RCC 7860 (cell line): ENCODE measurements around the gene C1QTNF1.
"Not testable (repeated sequence)": the region's sequence is repeated elsewhere in the genome, so short reads cannot be mapped to it uniquely, and the experiment has no call there.

Source experiments
- DNase-seq: peaks from one replicate; pipeline ENCODE4 v3.0.0-alpha.2; 2015; ENCODE audit warnings: low spot score
- FAIRE-seq: peaks from 2 replicates; lab custom pipeline; 2012; peaks lifted over from hg19 to GRCh38; lab: Jason Lieb, UNC

C1QTNF1 gene

GRCh38 chr17:79005063-79005861 is 18.7 kb upstream of the C1QTNF1 start:
- FAIRE-seq (no peak), DNase-seq (no peak)

GRCh38 chr17:79006046-79006445 is 17.9 kb upstream of the C1QTNF1 start:
- no peak for FAIRE-seq
- DNase-seq, result no peak

GRCh38 chr17:79006794-79007503 is 17.0 kb upstream of the C1QTNF1 start:
- DNase-seq (no peak), FAIRE-seq (no peak)

- DNase-seq (no peak), FAIRE-seq (no peak)
Measured at GRCh38 chr17:79007504-79008381, 16.2 kb upstream of the C1QTNF1 start.

DNA sequence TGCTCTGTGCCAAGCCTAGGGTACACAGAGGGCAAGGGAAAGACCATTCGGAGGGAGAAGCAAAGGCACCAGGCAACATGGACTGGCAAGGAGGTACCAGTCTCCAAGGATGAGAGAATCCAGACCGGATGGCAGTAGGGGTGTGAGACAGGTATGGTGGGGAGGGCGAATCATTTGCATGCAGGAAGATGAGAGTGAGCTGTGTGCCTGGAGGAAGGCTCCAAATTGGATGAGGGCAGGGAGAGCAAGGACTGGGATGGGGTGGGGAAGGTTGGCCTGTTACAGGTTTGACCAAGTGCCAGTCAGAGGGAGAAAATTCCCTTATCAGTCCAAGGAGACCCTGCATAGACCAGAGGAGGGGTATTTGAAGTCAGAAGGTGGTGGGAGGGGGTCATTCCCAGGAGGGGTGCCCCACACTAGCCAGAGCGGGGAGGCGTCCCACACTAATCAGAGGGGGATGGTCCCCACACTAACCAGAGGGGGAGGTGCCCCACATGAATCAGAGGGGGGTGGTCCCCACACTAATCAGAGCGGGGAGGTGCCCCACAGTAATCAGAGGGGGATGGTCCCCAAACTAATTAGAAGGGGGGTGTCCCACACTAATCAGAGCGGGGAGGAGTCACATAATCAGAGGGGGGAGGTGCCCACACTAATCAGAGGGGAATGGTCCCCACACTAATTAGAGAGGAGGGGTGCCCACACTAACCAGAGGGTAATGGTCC is 15.1 kb upstream of the C1QTNF1 start:
- DNase-seq, result no peak
- FAIRE-seq, result no peak

DNA sequence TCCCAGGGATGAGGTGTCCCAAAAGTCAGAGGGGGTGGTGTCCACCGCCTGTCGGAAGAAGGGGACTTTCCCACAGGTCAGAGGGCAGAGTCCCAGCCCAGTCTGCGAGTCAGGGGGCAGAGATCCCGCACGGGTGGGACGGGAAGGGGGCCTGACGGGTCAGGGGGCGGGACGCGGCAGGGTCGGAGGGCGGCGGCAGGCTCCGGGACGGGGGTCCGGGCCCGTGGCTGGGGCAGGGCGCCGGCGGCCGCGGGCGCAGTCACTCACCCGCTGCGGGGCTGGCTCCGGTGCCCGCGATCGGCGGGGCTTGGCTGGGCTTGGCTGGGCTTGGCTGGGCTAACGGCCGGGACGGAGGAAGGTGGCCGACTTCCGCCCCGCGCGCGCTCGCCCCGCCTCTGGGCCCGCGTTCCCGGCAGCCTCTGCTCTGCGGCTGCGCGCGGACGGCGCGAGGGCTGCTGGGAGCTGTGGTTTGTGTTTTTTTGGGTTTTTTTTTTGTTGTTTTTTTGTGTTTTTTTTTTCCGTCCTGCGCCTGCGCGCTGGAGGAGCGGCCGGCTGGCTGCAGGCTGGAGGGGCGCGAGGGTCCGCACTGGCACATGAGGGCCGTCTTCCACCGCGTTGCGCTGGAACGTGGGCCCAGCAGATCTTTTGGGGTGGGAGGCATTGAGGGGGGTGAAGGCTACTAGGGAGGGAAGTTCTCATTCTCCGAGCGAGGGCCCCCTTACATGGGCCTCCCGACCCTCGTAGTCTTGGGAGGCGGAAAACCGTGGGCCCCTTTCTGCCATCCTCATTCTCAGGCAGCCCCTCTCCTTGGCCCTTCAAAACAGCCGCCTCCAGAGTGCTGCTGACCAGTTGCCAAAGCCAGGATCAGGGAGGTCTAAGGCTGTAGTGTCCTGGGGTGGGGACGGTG is 14.3 kb upstream of the C1QTNF1 start, which contains the start of gene CANT1:
Gene CANT1 (minus strand): TSS at position 368 of the 907 bp plus-strand sequence. CDS start 12,142 bp downstream, outside the sequence.
- DNase-seq, result peak; percentile 49
- FAIRE-seq, result no peak

DNA sequence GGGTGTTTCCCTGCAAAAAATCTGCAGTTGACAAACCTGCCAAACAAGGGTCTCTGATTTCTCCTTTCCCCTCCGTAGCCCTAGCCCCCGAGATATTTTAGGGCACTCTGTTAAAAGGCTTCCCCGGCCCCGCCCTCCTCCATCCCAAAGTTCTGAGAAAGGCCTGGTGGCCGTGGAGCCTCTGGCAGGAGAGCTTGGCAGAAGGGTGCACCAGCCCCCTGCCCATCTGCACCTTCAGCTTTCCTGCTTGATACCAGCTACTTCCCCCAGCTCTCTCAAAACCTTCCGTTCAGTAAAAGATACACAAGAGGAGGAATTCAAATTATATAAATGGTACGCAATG is 13.7 kb upstream of the C1QTNF1 start:
- DNase-seq, result no peak
- FAIRE-seq, result no peak

DNA sequence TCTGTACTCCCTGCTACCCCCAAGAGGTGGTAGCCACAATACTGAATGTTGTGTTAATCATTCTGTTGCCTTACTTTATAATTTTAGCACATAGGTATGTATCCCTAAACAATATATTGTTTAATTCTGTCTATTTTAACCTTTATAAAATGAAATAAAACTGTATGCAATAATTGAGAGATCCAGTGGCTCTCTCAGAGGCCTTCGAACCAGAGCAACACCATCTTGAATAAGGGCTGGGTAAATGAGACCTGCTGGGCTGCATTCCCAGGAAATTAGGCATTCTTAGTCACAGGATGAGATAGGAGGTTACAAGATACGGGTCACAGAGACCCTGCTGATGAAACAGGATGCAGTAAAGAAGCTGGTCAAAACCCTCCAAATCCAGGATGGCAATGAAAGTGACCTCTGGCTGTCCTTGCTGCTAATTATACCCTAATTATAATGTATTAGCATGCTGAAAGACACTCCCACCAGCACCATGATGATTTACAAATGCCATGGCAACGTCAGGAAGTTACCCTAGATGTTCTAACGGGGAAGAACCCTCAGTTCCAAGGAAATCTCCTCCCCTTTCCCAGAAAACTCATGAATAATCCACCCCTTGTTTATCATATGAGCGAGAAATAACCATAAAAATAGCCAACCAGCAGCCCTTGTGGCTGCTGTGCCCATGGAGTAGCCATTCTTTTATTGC is 12.4 kb upstream of the C1QTNF1 start:
- peak; percentile 47 for DNase-seq

GRCh38 chr17:79012563-79013134 is 11.3 kb upstream of the C1QTNF1 start:
- FAIRE-seq (no peak), DNase-seq (no peak)

More for the DNA sequence above, 12.4 kb upstream of the C1QTNF1 start:
- FAIRE-seq, result no peak

- FAIRE-seq, result no peak
- DNase-seq, result no peak
Measured at GRCh38 chr17:79014158-79014758, 9.7 kb upstream of the C1QTNF1 start.

- DNase-seq (no peak), FAIRE-seq (no peak)
Measured at GRCh38 chr17:79017546-79018369, 6.2 kb upstream of the C1QTNF1 start.

GRCh38 chr17:79018370-79018695 is 5.6 kb upstream of the C1QTNF1 start:
- FAIRE-seq (no peak), DNase-seq (no peak)

DNA sequence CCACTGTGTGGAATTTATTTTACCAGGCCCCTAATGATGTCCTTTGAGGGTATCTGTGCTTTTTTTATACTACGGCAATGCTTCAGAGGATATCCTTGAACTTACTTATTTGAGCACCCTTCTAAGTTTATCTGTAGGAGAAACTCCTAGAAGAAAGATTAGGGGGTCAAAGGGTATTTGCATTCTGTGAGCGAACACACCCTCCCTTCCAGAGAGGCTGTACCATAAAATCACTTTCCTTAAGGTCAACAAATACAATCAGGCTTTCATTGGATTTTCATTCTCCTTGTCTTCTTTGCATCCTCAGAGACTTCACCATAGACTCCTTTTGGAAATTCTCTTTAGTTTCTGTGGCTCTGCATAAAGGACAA is 4.7 kb upstream of the C1QTNF1 start:
- DNase-seq (no peak), FAIRE-seq (no peak)

DNA sequence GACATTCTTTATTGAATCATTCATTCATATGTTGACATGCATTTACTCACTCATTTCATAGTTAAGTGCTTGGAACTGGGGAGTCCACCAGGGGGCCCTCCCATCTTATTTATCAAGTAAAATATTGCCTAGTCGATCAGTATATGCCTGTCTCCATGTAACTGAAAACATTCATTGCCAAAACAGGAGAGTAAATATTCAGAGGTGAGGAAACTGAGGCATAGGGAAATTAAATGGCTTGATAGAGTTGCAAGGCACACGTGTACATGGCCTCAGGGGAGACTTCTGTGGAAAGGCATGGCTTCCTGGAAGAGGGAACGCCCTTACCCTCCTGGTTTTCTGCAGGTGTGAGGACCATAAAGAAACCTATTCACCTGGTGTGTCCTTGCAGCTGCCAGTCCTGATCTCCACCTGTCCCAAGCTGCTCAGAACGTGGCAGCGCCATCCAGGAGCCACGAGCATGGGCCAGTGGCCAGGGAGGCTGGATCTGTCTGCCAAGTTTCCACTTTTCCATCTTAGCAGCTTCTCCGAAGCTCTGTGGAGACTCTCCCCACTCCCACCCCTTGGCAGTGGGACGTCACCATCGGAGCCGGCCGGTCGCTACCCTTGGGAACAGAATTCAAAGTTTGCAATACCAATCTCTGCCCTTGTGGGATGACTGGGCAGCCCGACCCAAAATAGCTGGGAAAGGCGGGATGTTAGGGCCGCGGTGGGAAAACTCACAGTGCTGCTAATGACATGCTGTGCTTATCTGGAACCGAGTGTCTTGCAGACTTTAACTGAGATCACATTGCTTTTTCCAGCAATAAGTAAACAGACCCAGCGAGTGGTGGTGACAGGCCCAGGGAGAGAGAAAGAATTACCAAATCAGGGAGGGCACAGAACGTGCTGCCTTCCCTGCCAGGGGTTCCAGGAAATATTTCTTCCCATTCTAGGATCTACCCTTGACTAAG is 4.1 kb upstream of the C1QTNF1 start:
- peak; percentile 60 for DNase-seq
- peak; percentile 36 for FAIRE-seq

- FAIRE-seq, result no peak
- no peak for DNase-seq
Measured at GRCh38 chr17:79020631-79021301, 3.2 kb upstream of the C1QTNF1 start.

DNA sequence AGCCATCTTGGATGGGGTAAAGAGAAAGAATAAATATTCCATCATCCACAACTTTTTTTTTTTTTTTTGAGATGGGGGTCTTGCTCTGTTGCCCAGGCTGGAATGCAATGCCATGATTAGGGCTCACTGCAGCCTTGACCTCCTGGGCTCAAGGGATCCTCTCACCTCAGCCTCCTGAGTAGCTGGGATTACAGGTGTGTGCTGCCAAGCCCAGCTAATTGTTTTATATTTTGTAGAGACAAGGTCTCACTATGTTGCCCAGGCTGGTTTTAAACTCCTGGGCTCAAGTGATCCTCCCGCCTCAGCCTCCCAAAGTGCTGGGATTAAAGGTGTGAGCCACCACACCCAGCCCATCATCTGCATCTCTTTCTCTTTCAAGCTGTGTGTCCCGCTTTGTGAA is 2.0 kb upstream of the C1QTNF1 start:
- FAIRE-seq, result not testable (repeated sequence)

More for the DNA sequence above, 2.0 kb upstream of the C1QTNF1 start:
- DNase-seq, result not testable (repeated sequence)
